Vagina (tissue), 2 donors: ENCODE data around the gene MTHFD2.

ENCODE experiments used
- POLR2A ChIP-seq, 2 donors: fragments of 450-650 bp; IDR thresholded peaks; one replicate each; pipeline ENCODE4 v1.6.1; 2017; ENCODE audit warnings: antibody characterized with exemption in 2 of 2, mild to moderate bottlenecking in 2 of 2, moderate library complexity in 2 of 2
- POLR2AphosphoS5 ChIP-seq, 2 donors: sonication (generic); formaldehyde crosslinking; IDR thresholded peaks; one replicate each; pipeline ENCODE4 v1.9.0; 2017; ENCODE audit warnings: antibody characterized with exemption in 2 of 2, mild to moderate bottlenecking in 2 of 2, low read depth in 1 of 2; ENCODE audit not compliant: insufficient read depth in 1 of 2
- TF ChIP-seq, protein P1 (sequence below), 3 experiments: fragments of 450-650 bp in 2 of 3; fragments of 200-600 bp in 1 of 3; sonication (generic) in 1 of 3; IDR thresholded peaks; one replicate each; pipeline ENCODE4 v1.5.1; 2017 to 2019; ENCODE audit warnings: antibody characterized with exemption in 3 of 3, mild to moderate bottlenecking in 2 of 3, moderate library complexity in 2 of 3

GRCh38 chr2:74205113-74205512 lies 6.7 kb downstream of the MTHFD2 start:
- TF ChIP-seq, protein P1, sequence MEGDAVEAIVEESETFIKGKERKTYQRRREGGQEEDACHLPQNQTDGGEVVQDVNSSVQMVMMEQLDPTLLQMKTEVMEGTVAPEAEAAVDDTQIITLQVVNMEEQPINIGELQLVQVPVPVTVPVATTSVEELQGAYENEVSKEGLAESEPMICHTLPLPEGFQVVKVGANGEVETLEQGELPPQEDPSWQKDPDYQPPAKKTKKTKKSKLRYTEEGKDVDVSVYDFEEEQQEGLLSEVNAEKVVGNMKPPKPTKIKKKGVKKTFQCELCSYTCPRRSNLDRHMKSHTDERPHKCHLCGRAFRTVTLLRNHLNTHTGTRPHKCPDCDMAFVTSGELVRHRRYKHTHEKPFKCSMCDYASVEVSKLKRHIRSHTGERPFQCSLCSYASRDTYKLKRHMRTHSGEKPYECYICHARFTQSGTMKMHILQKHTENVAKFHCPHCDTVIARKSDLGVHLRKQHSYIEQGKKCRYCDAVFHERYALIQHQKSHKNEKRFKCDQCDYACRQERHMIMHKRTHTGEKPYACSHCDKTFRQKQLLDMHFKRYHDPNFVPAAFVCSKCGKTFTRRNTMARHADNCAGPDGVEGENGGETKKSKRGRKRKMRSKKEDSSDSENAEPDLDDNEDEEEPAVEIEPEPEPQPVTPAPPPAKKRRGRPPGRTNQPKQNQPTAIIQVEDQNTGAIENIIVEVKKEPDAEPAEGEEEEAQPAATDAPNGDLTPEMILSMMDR (IDR thresholded peaks at IDR 0.05) = no peak
- TF ChIP-seq POLR2AphosphoS5 (IDR thresholded peaks at IDR 0.05; ENCODE audit: insufficient read depth in 1 of 2, low read depth in 1 of 2) = no peak
- TF ChIP-seq POLR2A (IDR thresholded peaks at IDR 0.05) = no peak
